Esophagus squamous epithelium (tissue), 5 donors: Measurements from ENCODE around the gene COQ10B. TPM values are rescaled to one million over a fixed set of nuclear protein-coding genes. Genes with fewer than 3 reads are reported as not detected.
A peak's percentile ranks its signal among the peaks of the same experiment; 100 is the strongest.

Source experiments
- DNase-seq: peaks from one replicate; lab custom pipeline; 2025; lab: John Stamatoyannopoulos, UW
- H3K27ac ChIP-seq, 4 donors: fragments of 200-600 bp; sonication (generic); one replicate each; pipeline ENCODE4 v1.5.1; 2016 to 2019; ENCODE audit warnings: mild to moderate bottlenecking in 1 of 4
- H3K27me3 ChIP-seq, 4 donors: fragments of 200-600 bp; sonication (generic); 1 replicate in 3 of 4; 2 replicates in 1 of 4; pipeline versions ENCODE4 v1.5.1 to v1.6.0; 2017 to 2021; ENCODE audit warnings: antibody characterized with exemption in 1 of 4
- H3K36me3 ChIP-seq, 3 donors: fragments of 200-600 bp; sonication (generic); one replicate each; pipeline ENCODE4 v1.5.1; 2016 to 2019
- H3K4me1 ChIP-seq, 3 donors: fragments of 200-600 bp; sonication (generic); one replicate each; pipeline ENCODE4 v1.5.1; 2017 to 2019
- H3K4me3 ChIP-seq, 4 donors: fragments of 200-600 bp; sonication (generic); 1 replicate in 3 of 4; 2 replicates in 1 of 4; pipeline ENCODE4 v1.5.1; 2016 to 2019; ENCODE audit warnings: mild to moderate bottlenecking in 2 of 4, moderate library complexity in 1 of 4
- H3K9me3 ChIP-seq, 3 donors: fragments of 200-600 bp; sonication (generic); one replicate each; pipeline ENCODE4 v1.5.1; 2016 to 2019
- CTCF ChIP-seq, 6 experiments: fragments of 450-650 bp in 4 of 6; fragments of 200-600 bp in 2 of 6; sonication (generic) in 2 of 6; IDR thresholded peaks; one replicate each; pipeline ENCODE4 v1.5.1; 2016 to 2019; ENCODE audit warnings: antibody characterized with exemption in 6 of 6, mild to moderate bottlenecking in 4 of 6, moderate library complexity in 4 of 6
- POLR2A ChIP-seq, 4 donors: fragments of 450-650 bp; IDR thresholded peaks; one replicate each; pipeline ENCODE4 v1.6.1; 2017; ENCODE audit warnings: antibody characterized with exemption in 4 of 4, mild to moderate bottlenecking in 4 of 4, moderate library complexity in 3 of 4
- whole genome bisulfite sequencing, 2 donors: methylation state at CpG; one replicate each; pipeline ENCODE4 v1.1.5; 2018; 5-methylcytosine and 5-hydroxymethylcytosine counted together
- intact Hi-C: fragments of 100-400 bp; cut with DNase I; formaldehyde crosslinking; loops from one replicate; pipeline ENCODE4 v1.15.0; 2022
- total RNA-seq, 4 donors: library from RNA; depleted of rRNA; stranded (reverse); fragments of >200 nt; gene quantifications; one replicate each; pipeline ENCODE4 v1.1.0, GENCODE V29; 2016
- donor health status: DM: yes; HTN: yes; CAD: no.

COQ10B gene
- total RNA-seq, 4 donors from 2014 or later, result 15.9 to 26.3 (median 22.7) TPM

DNA sequence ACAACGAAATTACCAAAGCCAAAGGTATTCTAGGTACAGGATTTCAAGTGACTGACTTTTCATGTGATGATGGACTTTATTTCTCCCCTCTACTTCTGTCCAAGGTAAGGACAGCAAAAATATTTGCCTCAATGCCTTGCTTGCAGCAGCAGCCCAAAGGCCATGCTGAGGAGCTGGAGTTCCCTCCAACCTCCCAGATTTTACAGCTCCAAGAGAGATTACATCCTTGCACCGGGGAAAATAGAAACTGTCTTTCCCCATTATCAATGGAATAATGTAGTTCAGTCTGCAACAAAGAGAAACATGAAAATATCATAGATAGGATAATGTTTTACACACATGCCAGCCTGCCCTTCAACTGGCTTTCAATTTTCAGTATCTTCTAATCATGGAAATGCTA, 32.8 kb downstream of the COQ10B start:
- intact Hi-C loops, result no loop called here
- Histone ChIP-seq H3K4me3 (no peak overlapping the region), H3K4me1 (no peaks in the 10 kb centered on the region), H3K9me3 (peaks cover 0 to 24% (median 9%) of the 10 kb centered on the region in 3 donors), H3K27ac (no peak overlapping the region), H3K36me3 (peaks cover 16 to 92% (median 24%) of the 10 kb centered on the region in 3 donors), H3K27me3 (no peaks in the 10 kb centered on the region)
- 93 to 95% methylated on average over 2 of the region's 2 CpGs for WGBS, 2 donors
- no peak for DNase-seq
- no peak for TF ChIP-seq POLR2A (IDR thresholded peaks at IDR 0.05)
- TF ChIP-seq CTCF (IDR thresholded peaks at IDR 0.05), result no peak

DNA sequence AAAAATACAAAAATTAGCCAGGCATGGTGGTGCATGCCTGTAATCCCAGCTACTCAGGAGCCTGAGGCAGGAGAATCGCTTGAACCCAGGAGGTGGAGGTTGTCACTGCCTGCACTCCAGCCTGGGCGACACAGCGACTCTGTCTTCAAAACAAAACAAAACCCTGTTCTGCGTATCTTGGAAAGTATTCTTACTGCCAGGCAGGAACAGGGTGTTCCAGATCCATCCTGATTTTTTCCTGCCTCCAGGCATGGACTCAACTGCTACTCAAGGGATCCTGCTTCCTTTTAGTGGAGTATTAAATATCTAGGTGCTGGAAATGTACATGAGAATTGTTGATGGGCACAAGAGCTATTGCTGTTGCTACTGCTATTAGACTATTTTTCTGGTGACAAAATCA, 34.0 kb downstream of the COQ10B start:
- Histone ChIP-seq H3K9me3 (peaks cover 0 to 20% (median 9%) of the 10 kb centered on the region in 3 donors), H3K27me3 (no peaks in the 10 kb centered on the region), H3K27ac (no peak overlapping the region), H3K4me1 (peaks cover 0 to 5% (median 2%) of the 10 kb centered on the region in 3 donors), H3K4me3 (no peak overlapping the region), H3K36me3 (peaks cover 20 to 98% (median 36%) of the 10 kb centered on the region in 3 donors)
- no peak for TF ChIP-seq CTCF (IDR thresholded peaks at IDR 0.05)
- TF ChIP-seq POLR2A (IDR thresholded peaks at IDR 0.05), result no peak
- intact Hi-C loops, result no loop called here
- DNase-seq, result no peak
- 94 to 98% methylated on average over 4 of the region's 4 CpGs for WGBS, 2 donors

- intact Hi-C loops, result loop anchor here (5.0 kb wide), 1 partner anchor 43 kb away; the partner anchor contains the start of gene COQ10B
- H3K27ac ChIP-seq, result no peak overlapping the region
- H3K9me3 ChIP-seq, result no peaks in the 10 kb centered on the region
- no peak for DNase-seq
- H3K27me3 ChIP-seq, result no peaks in the 10 kb centered on the region
- peaks cover 0 to 44% (median 32%) of the 10 kb centered on the region in 3 donors for H3K4me1 ChIP-seq
- 79 to 88% methylated on average over 2 of the region's 2 CpGs for WGBS, 2 donors
- H3K36me3 ChIP-seq, result peaks cover 11 to 71% (median 37%) of the 10 kb centered on the region in 3 donors
- no peak overlapping the region for H3K4me3 ChIP-seq
- TF ChIP-seq POLR2A (IDR thresholded peaks at IDR 0.05), result no peak
- TF ChIP-seq CTCF (IDR thresholded peaks at IDR 0.05), result no peak
Measured at GRCh38 chr2:197495433-197496134, 42.2 kb downstream of the COQ10B start.

- TF ChIP-seq CTCF (IDR thresholded peaks at IDR 0.05), result no peak
- H3K4me1 ChIP-seq, result peaks cover 0 to 50% (median 36%) of the 10 kb centered on the region in 3 donors
- intact Hi-C loops, result loop anchor here (5.0 kb wide), 1 partner anchor 44 kb away; the partner anchor contains the start of gene COQ10B
- H3K27ac ChIP-seq, result no peak overlapping the region
- H3K36me3 ChIP-seq, result peaks cover 11 to 60% (median 32%) of the 10 kb centered on the region in 3 donors
- H3K4me3 ChIP-seq, result no peak overlapping the region
- no peaks in the 10 kb centered on the region for H3K9me3 ChIP-seq
- H3K27me3 ChIP-seq, result no peaks in the 10 kb centered on the region
- DNase-seq, result no peak
Measured at GRCh38 chr2:197496695-197497094, 43.3 kb downstream of the COQ10B start.

DNA sequence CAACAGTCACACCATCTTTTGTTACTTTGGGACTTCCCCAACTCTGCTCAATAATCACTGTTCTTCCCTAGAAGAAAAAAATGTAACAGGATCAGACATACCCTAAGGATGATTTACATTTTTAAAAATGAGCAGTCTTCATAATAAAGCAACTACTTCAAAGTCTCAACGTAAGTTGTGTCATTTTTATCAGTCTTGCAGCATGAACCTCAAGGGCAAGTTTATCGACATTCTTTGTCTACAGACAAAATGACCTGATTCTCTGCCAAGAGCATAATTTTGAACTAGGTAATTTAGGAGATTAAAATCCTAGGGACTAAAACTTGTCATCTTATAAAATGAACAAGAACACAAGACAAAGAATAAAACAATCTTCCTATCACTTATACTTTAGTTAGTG, 44.0 kb downstream of the COQ10B start:
- Histone ChIP-seq H3K27ac (peak overlapping the region in 1 of 4 donors; percentile 100), H3K4me3 (peak overlapping the region in 1 of 4 donors; percentile 83), H3K9me3 (no peaks in the 10 kb centered on the region), H3K27me3 (no peaks in the 10 kb centered on the region), H3K36me3 (peaks cover 6 to 55% (median 26%) of the 10 kb centered on the region in 3 donors), H3K4me1 (peaks cover 0 to 52% (median 41%) of the 10 kb centered on the region in 3 donors)
- no peak for TF ChIP-seq POLR2A (IDR thresholded peaks at IDR 0.05)
- no peak for TF ChIP-seq CTCF (IDR thresholded peaks at IDR 0.05)
- DNase-seq, result no peak
- 20 to 38% methylated on average over 2 of the region's 2 CpGs for WGBS, 2 donors
- intact Hi-C loops, result loop anchor here (5.0 kb wide), 1 partner anchor 45 kb away; the partner anchor contains the start of gene COQ10B
